Parathyroid adenoma (tissue), 2 donors: ENCODE results near the gene B3GAT3.

Source experiments
- H2AFZ ChIP-seq: fragments of 300-600 bp; sonication (generic); one replicate; pipeline ENCODE4 v1.7.0; 2017; ENCODE audit warnings: antibody characterized with exemption, mild to moderate bottlenecking
- H3K27ac ChIP-seq: fragments of 300-600 bp; sonication (generic); one replicate; pipeline ENCODE4 v1.7.0; 2017
- H3K27me3 ChIP-seq: fragments of 300-600 bp; sonication (generic); one replicate; pipeline ENCODE4 v1.7.0; 2017; ENCODE audit warnings: low read length; ENCODE audit not compliant: control insufficient read depth, insufficient read depth
- H3K36me3 ChIP-seq: fragments of 300-600 bp; sonication (generic); one replicate; pipeline ENCODE4 v1.7.0; 2017; ENCODE audit warnings: low read length; ENCODE audit not compliant: control insufficient read depth, insufficient read depth
- H3K4me1 ChIP-seq: fragments of 300-600 bp; sonication (generic); one replicate; pipeline ENCODE4 v1.7.0; 2017; ENCODE audit warnings: control low read depth
- H3K4me2 ChIP-seq: fragments of 300-600 bp; sonication (generic); one replicate; pipeline ENCODE4 v1.7.0; 2017; ENCODE audit warnings: low read length
- H3K4me3 ChIP-seq: fragments of 300-600 bp; sonication (generic); one replicate; pipeline ENCODE4 v1.7.0; 2017; ENCODE audit warnings: low read depth, low read length
- H3K79me2 ChIP-seq: fragments of 300-600 bp; sonication (generic); one replicate; pipeline ENCODE4 v1.7.0; 2017; ENCODE audit warnings: control low read depth
- H3K9ac ChIP-seq: fragments of 300-600 bp; sonication (generic); one replicate; pipeline ENCODE4 v1.7.0; 2017; ENCODE audit warnings: mild to moderate bottlenecking
- H3K9me3 ChIP-seq: fragments of 300-600 bp; sonication (generic); one replicate; pipeline ENCODE4 v1.7.0; 2017; ENCODE audit warnings: low read length; ENCODE audit not compliant: control insufficient read depth
- TF ChIP-seq, protein P1 (sequence below): fragments of 300-600 bp; sonication (generic); IDR thresholded peaks from one replicate; pipeline ENCODE4 v1.7.0; 2017; ENCODE audit warnings: antibody characterized with exemption, mild to moderate bottlenecking
- donor health status: primary hyperparathyroidism.

B3GAT3 gene

DNA sequence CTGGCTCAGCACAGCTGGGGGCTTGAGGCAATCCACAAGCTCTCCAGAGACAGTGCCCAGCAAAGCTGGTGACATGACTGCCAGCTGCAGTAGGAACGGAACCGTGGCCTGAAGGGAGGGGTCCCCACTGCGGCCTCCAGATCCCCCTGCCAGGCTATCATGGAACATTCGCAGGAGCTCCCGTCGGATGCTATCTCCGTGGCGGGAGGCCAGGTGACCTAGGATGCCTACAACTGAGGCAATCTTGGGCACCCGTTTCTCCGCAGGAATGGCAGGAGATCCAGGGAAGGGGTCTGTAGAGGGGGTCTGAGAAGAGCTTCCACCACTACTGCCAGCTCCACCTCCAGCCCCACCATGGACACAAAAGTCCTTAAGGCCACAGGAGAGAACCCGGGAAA, 27.2 kb upstream of the B3GAT3 start:
- Histone ChIP-seq H3K4me1 (peaks cover 3% of the 10 kb centered on the region), H3K27ac (no peak overlapping the region), H3K4me2 (no peak overlapping the region), H3K27me3 (no peaks in the 10 kb centered on the region), H3K4me3 (no peak overlapping the region), H3K36me3 (no peaks in the 10 kb centered on the region), H3K79me2 (peaks cover 13% of the 10 kb centered on the region), H2AFZ (no peak overlapping the region), H3K9me3 (no peaks in the 10 kb centered on the region), H3K9ac (no peak overlapping the region)
- TF ChIP-seq, protein P1, sequence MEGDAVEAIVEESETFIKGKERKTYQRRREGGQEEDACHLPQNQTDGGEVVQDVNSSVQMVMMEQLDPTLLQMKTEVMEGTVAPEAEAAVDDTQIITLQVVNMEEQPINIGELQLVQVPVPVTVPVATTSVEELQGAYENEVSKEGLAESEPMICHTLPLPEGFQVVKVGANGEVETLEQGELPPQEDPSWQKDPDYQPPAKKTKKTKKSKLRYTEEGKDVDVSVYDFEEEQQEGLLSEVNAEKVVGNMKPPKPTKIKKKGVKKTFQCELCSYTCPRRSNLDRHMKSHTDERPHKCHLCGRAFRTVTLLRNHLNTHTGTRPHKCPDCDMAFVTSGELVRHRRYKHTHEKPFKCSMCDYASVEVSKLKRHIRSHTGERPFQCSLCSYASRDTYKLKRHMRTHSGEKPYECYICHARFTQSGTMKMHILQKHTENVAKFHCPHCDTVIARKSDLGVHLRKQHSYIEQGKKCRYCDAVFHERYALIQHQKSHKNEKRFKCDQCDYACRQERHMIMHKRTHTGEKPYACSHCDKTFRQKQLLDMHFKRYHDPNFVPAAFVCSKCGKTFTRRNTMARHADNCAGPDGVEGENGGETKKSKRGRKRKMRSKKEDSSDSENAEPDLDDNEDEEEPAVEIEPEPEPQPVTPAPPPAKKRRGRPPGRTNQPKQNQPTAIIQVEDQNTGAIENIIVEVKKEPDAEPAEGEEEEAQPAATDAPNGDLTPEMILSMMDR = no peak

DNA sequence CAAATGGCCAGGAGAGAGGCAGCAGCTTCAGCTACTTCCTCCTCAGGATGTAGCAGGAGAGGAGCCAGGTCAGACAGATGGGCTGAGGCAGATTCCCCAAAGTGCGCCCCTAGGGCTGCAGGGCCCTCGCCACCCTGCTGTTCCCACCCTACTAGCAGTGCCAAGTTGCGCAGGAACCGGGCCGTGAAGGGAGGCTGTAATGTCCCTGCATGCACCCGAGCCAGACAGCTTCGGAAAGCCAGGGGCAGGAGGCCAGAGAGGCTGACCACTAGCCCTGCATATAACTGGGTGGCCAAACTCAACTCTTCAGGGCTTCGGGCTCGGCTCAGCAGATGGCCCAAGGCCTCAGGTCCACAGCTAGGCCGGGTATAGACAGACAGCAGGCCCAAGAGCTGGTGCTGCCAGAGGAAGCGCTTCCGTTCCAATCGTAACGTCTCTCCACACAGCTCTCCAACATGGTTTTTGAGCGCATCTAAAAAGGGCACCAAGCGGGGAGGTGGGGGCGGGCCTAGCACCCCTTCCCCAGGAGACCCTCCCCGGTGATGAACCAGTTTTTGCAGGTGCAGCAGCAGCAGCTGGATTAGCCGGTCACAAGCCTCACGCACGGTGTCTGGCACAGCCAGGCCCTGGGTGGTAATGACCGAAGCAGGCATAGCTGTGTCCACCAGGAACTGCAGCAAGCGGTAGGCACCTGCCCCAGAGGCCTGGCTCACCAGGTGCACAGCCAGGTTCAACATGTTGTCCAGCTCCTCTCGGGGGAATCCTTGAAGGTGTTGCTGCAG, 26.6 kb upstream of the B3GAT3 start:
- no peak overlapping the region for H2AFZ ChIP-seq
- H3K4me1 ChIP-seq = peaks cover 3% of the 10 kb centered on the region
- H3K27ac ChIP-seq = no peak overlapping the region
- no peaks in the 10 kb centered on the region for H3K9me3 ChIP-seq
- no peak overlapping the region for H3K9ac ChIP-seq
- H3K79me2 ChIP-seq = peaks cover 14% of the 10 kb centered on the region
- H3K27me3 ChIP-seq = no peaks in the 10 kb centered on the region
- no peak overlapping the region for H3K4me3 ChIP-seq
- no peak overlapping the region for H3K4me2 ChIP-seq
- TF ChIP-seq, protein P1 = no peak
- no peaks in the 10 kb centered on the region for H3K36me3 ChIP-seq

DNA sequence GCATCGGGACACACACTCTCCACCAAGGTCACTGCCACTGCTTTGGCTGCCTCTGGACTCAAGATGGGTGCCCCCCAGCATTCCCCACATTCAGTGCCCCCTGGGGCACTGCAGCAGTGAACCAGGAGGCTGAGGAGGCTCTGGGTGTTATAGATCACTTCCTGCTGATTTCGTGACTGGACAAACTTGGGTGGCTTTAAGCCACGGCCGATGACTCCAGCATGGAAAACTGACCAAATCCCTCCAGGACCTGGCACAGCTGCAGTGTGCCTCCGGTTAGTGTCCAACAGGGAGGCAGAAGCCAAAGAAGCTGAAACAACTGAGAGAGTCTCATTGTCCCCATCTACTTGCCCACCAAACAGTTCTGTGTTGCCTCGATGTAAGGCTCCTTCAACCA, 25.8 kb upstream of the B3GAT3 start:
- Histone ChIP-seq H3K4me2 (no peak overlapping the region), H3K27ac (no peak overlapping the region), H3K4me3 (no peak overlapping the region), H3K9me3 (no peaks in the 10 kb centered on the region), H3K79me2 (peaks cover 12% of the 10 kb centered on the region), H3K4me1 (peaks cover 3% of the 10 kb centered on the region), H3K27me3 (no peaks in the 10 kb centered on the region), H3K9ac (no peak overlapping the region), H2AFZ (no peak overlapping the region), H3K36me3 (no peaks in the 10 kb centered on the region)
- TF ChIP-seq, protein P1 = no peak

DNA sequence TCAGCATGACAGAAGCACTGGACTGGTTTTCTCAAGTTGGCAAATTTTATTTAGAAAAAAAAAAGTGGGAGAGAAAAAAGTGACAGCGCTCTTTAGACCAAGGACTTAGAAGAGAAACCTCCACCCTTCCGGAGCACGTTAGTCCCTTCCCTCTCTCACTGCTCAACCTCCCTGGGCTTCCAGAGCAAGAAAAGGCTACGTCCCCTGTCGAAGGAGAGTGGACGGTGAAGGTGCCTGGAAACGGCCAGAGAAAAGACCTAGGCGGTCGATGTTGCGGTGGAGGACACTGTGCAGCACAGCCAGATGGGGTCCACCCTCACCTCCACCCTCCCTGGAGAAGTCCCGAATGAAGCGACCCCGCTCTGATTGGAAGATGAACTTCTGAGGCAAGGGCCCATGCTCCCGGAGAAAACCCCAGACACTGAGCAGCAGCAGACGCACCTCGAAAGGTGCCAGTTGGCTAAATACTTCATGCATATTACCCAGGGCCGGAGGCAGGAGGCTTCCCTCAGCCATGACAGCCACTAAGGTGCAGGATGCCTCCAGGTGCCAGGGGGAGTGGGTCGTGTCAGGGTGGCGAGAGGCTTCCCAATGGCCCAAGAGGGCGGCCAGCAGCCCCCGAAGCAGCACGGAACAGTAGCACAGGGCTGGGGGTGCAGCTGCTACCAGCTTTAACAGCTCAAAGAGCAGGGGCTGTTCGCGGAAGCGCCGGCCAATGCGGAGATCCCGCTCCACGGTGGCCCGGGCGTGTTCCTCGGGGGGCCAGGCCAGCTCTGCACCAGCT, 25.2 kb upstream of the B3GAT3 start:
- no peak overlapping the region for H3K9ac ChIP-seq
- H3K4me3 ChIP-seq = no peak overlapping the region
- TF ChIP-seq, protein P1 = no peak
- peaks cover 3% of the 10 kb centered on the region for H3K4me1 ChIP-seq
- no peak overlapping the region for H3K4me2 ChIP-seq
- H3K36me3 ChIP-seq = no peaks in the 10 kb centered on the region
- no peak overlapping the region for H2AFZ ChIP-seq
- H3K79me2 ChIP-seq = peaks cover 10% of the 10 kb centered on the region
- no peaks in the 10 kb centered on the region for H3K27me3 ChIP-seq
- H3K9me3 ChIP-seq = no peaks in the 10 kb centered on the region
- H3K27ac ChIP-seq = no peak overlapping the region
